NCI-H460 (cell line): ENCODE data around the gene WSCD1. TPM values are rescaled to one million over a fixed set of nuclear protein-coding genes. Genes with fewer than 3 reads are reported as not detected.

Experiments used
- DNase-seq: peaks from one replicate; pipeline ENCODE4 v3.0.0-alpha.2; 2016; ENCODE audit warnings: low read depth; ENCODE audit errors: extremely low read depth
- total RNA-seq: library from RNA; depleted of rRNA; stranded (reverse); fragments of >200 nt; shearing (Covaris generic); gene quantifications from 2 replicates; pipeline ENCODE4 v1.2.3, GENCODE V29; 2014

The WSCD1 gene
- total RNA-seq, 1 experiment from 2014 or later = 3.1 TPM

GRCh38 chr17:6145946-6146345 lies 75.8 kb downstream of the WSCD1 start:
- DNase-seq = no peak

GRCh38 chr17:6147042-6147441 lies 76.9 kb downstream of the WSCD1 start:
- no peak for DNase-seq

GRCh38 chr17:6153375-6153774 lies 83.2 kb downstream of the WSCD1 start:
- no peak for DNase-seq

GRCh38 chr17:6157716-6158115 lies 87.5 kb downstream of the WSCD1 start:
- DNase-seq = no peak

GRCh38 chr17:6159541-6160231 lies 89.5 kb downstream of the WSCD1 start:
- no peak for DNase-seq

- DNase-seq = no peak
Observed at GRCh38 chr17:6160232-6160555, 90.0 kb downstream of the WSCD1 start.

GRCh38 chr17:6160911-6161855 lies 91.0 kb downstream of the WSCD1 start:
- DNase-seq = no peak

GRCh38 chr17:6162216-6162615 lies 92.0 kb downstream of the WSCD1 start:
- no peak for DNase-seq

GRCh38 chr17:6162892-6163291 lies 92.7 kb downstream of the WSCD1 start:
- no peak for DNase-seq

- no peak for DNase-seq
Observed at GRCh38 chr17:6163612-6164333, 93.6 kb downstream of the WSCD1 start.

GRCh38 chr17:6164996-6165395 lies 94.8 kb downstream of the WSCD1 start:
- DNase-seq = no peak

GRCh38 chr17:6165806-6166205 lies 95.6 kb downstream of the WSCD1 start:
- DNase-seq = no peak

GRCh38 chr17:6166492-6167179 lies 96.5 kb downstream of the WSCD1 start:
- DNase-seq = no peak

GRCh38 chr17:6168296-6168695 lies 98.1 kb downstream of the WSCD1 start:
- no peak for DNase-seq

- DNase-seq = no peak
Observed at GRCh38 chr17:6170349-6170748, 100.2 kb downstream of the WSCD1 start.

GRCh38 chr17:6172642-6173330 lies 102.6 kb downstream of the WSCD1 start:
- DNase-seq = no peak

GRCh38 chr17:6173653-6174052 lies 103.5 kb downstream of the WSCD1 start:
- no peak for DNase-seq
